GM12878 (cell line): ENCODE measurements around the gene CDK11A.

Experiments
- CEBPB ChIP-seq, 2 experiments: fragments of 150-350 bp in 1 of 2; IDR thresholded peaks; 2 replicates each; pipeline ENCODE4 v1.6.1; 2012 to 2014; ENCODE audit warnings: low read depth in 2 of 2, low read length in 2 of 2, borderline replicate concordance in 1 of 2, inconsistent platforms in 1 of 2
- EZH2 ChIP-seq: IDR thresholded peaks from 2 replicates; pipeline ENCODE4 v1.6.1; 2012; ENCODE audit warnings: low read depth, mild to moderate bottlenecking, control low read depth, inconsistent platforms, low read length, borderline replicate concordance; ENCODE audit not compliant: control insufficient read depth
- POLR2A ChIP-seq: IDR thresholded peaks from 2 replicates; pipeline ENCODE4 v1.6.1; 2011; ENCODE audit warnings: low read depth, mild to moderate bottlenecking, low read length
- POLR2AphosphoS2 ChIP-seq: IDR thresholded peaks from 2 replicates; pipeline ENCODE4 v1.6.1; 2011; ENCODE audit warnings: low read depth, mild to moderate bottlenecking, low read length, improper control_type of control experiment, moderate library complexity
- TF ChIP-seq, protein P1 (sequence below), 3 experiments: IDR thresholded peaks in 2 of 3; conservative IDR thresholded peaks in 1 of 3; 2 replicates each; pipeline ENCODE4 v1.5.1; 2011; ENCODE audit warnings: low read depth in 3 of 3, low read length in 3 of 3, mild to moderate bottlenecking in 3 of 3, control low read depth in 2 of 3, moderate library complexity in 2 of 3, inconsistent platforms in 1 of 3, mixed read lengths in 1 of 3; ENCODE audit not compliant: control insufficient read depth in 2 of 3, insufficient read depth in 1 of 3; ENCODE audit errors: extremely low read depth in 1 of 3

DNA sequence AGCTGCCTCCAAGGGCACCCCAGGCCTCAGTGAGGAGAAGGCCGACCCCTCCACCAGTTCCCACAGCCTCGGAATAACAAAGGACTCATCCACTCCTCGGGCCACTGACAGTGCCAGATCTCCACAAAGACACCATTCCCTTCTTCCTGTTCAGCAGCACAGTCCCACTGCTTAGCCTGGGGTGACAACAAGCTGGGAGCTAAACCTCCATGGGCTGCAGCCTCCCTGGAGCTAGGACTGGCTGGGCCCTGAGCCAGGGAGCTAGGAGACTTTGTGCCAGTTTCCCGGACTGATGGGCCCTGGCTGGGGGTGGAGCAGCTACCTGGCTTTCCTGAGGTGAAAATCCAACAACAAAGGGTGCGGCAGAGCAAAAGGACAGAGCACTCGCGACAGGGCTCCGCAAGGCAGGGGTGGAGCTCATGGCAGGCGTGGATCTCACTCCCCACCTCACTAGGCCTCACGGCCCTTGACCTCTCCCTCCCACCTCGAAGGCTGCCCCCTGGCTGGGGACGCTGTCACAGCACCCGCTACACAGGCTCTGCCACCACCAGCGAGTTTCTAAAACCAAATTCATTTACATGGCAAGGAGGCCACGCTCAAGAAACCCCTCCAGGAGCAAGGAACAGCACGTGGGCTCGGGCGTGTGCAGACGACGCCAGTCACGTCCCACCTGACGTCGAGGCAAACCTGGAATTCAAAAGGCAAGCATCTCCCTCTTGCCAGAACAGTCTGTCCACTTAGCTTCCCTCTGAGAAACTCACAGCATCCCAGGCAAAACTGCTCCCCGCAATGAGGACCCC, 45.4 kb downstream of the CDK11A start:
- TF ChIP-seq EZH2 (no peak), CEBPB (IDR thresholded peaks at IDR 0.05; ENCODE audit: borderline replicate concordance in 1 of 2, low read depth in 2 of 2, low read length in 2 of 2) (no peak), POLR2AphosphoS2 (no peak), POLR2A (peak; percentile 15)
- TF ChIP-seq, protein P1, sequence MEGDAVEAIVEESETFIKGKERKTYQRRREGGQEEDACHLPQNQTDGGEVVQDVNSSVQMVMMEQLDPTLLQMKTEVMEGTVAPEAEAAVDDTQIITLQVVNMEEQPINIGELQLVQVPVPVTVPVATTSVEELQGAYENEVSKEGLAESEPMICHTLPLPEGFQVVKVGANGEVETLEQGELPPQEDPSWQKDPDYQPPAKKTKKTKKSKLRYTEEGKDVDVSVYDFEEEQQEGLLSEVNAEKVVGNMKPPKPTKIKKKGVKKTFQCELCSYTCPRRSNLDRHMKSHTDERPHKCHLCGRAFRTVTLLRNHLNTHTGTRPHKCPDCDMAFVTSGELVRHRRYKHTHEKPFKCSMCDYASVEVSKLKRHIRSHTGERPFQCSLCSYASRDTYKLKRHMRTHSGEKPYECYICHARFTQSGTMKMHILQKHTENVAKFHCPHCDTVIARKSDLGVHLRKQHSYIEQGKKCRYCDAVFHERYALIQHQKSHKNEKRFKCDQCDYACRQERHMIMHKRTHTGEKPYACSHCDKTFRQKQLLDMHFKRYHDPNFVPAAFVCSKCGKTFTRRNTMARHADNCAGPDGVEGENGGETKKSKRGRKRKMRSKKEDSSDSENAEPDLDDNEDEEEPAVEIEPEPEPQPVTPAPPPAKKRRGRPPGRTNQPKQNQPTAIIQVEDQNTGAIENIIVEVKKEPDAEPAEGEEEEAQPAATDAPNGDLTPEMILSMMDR (IDR thresholded peaks at IDR 0.05 in 2 of 3, conservative IDR thresholded peaks at IDR 0.05 in 1 of 3; ENCODE audit: control insufficient read depth in 2 of 3, extremely low read depth in 1 of 3, insufficient read depth in 1 of 3, low read depth in 3 of 3, low read length in 3 of 3), result peak; percentile 70 to 84 (median 74)
